Measurements from ENCODE around the gene NUP107. TPM values are rescaled to one million over a fixed set of nuclear protein-coding genes. Genes with fewer than 3 reads are reported as not detected.
A peak's percentile ranks its signal among the peaks of the same experiment; 100 is the strongest.

Gene NUP107
- total RNA-seq, 1 experiment from 2014 or later, result 82.3 TPM

- no TSS peak for BruUV-seq (replicated peaks)
- intact Hi-C loops (cut with micrococcal nuclease; ENCODE audit: unreplicated experiment) (no loop called here), in situ Hi-C loops (cut with HindIII; ENCODE audit: low pct_unique_long_range_greater_than_20kb, low sequenced_read_pairs) (no loop called here)
- Histone ChIP-seq H3K27me3 (ENCODE audit: control insufficient read depth, insufficient read depth, low read length) (no peaks in the 10 kb centered on the region), H3K36me3 (ENCODE audit: control insufficient read depth, insufficient read depth, low read length) (peaks cover 21% of the 10 kb centered on the region), H3K4me3 (ENCODE audit: low read depth in 2 of 2, low read length in 2 of 2) (no peak overlapping the region), H3K27ac (ENCODE audit: low read length) (peak overlapping the region; percentile 55; the same call in 1 of the 2 replicates), H3K4me1 (ENCODE audit: control insufficient read depth, insufficient read depth, low read length) (peaks cover 28% of the 10 kb centered on the region), H3K9me3 (ENCODE audit: control insufficient read depth, insufficient read depth, low read depth, low read length) (no peaks in the 10 kb centered on the region)
- POLR2A ChIA-PET, result no interaction called here
- no peak for DNase-seq (ENCODE audit: low read depth, low spot score)
- CTCF ChIA-PET, result no interaction called here
- no peak for TF ChIP-seq REST (IDR thresholded peaks at IDR 0.05; ENCODE audit: insufficient read depth in 1 of 2, low read depth in 2 of 2, low read length in 1 of 2)
- no peak for TF ChIP-seq SIN3A (IDR thresholded peaks at IDR 0.05; ENCODE audit: borderline replicate concordance, insufficient read depth, low read depth, low read length)
- no peak for ATAC-seq
These were observed 38.6 kb upstream of the NUP107 start for GRCh38 chr12:68648179-68648578.

GRCh38 chr12:68665016-68665569 lies 21.7 kb upstream of the NUP107 start:
- ATAC-seq (peak; percentile 48), DNase-seq (ENCODE audit: low read depth, low spot score) (no peak)
- intact Hi-C loops (cut with micrococcal nuclease; ENCODE audit: unreplicated experiment), result no loop called here
- H3K27me3 ChIP-seq (ENCODE audit: control insufficient read depth, insufficient read depth, low read length), result no peaks in the 10 kb centered on the region
- H3K4me3 ChIP-seq (ENCODE audit: low read depth in 2 of 2, low read length in 2 of 2), result no peak overlapping the region
- CTCF ChIA-PET, result no interaction called here
- H3K27ac ChIP-seq (ENCODE audit: low read length), result no peak overlapping the region
- POLR2A ChIA-PET, result no interaction called here
- no peaks in the 10 kb centered on the region for H3K9me3 ChIP-seq (ENCODE audit: control insufficient read depth, insufficient read depth, low read depth, low read length)
- in situ Hi-C loops (cut with HindIII; ENCODE audit: low pct_unique_long_range_greater_than_20kb, low sequenced_read_pairs), result no loop called here
- peaks cover 14% of the 10 kb centered on the region; the same call in 1 of the 2 replicates for H3K4me1 ChIP-seq (ENCODE audit: control insufficient read depth, insufficient read depth, low read length)
- no peak for TF ChIP-seq TCF7L2 (IDR thresholded peaks at IDR 0.05; ENCODE audit: low read depth, low read length)
- no peak for TF ChIP-seq SIN3A (IDR thresholded peaks at IDR 0.05; ENCODE audit: borderline replicate concordance, insufficient read depth, low read depth, low read length)
- peak; percentile 37 for TF ChIP-seq CTCF (IDR thresholded peaks at IDR 0.05)
- TF ChIP-seq REST (IDR thresholded peaks at IDR 0.05; ENCODE audit: insufficient read depth in 1 of 2, low read depth in 2 of 2, low read length in 1 of 2), result no peak
- peak; percentile 60 for TF ChIP-seq POLR2AphosphoS5 (IDR thresholded peaks at IDR 0.05; ENCODE audit: low read depth, low read length)
- peaks cover 24% of the 10 kb centered on the region for H3K36me3 ChIP-seq (ENCODE audit: control insufficient read depth, insufficient read depth, low read length)
- BruUV-seq (replicated peaks), result no TSS peak
